B cell (primary cell): ENCODE data around the gene ITPR3. TPM values are rescaled to one million over a fixed set of nuclear protein-coding genes. Genes with fewer than 3 reads are reported as not detected.

ENCODE experiments used
- ATAC-seq: fragments of 200-7000 bp; cut with Tn5 transposase; one replicate; pipeline ENCODE4 v1.10.0; 2021; ENCODE audit warnings: low read depth, mild to moderate bottlenecking, moderate number of reproducible peaks, moderate library complexity
- CTCF ChIA-PET: fragments of 350-600 bp; sonication (Branson Sonifier 250); formaldehyde crosslinking; loops from one replicate; lab custom pipeline; 2021; ENCODE audit warnings: antibody characterized with exemption, inconsistent platforms; lab: Charles Lee
- POLR2A ChIA-PET: fragments of 350-600 bp; sonication (Branson Sonifier 250); formaldehyde crosslinking; loops from one replicate; lab custom pipeline; 2021; ENCODE audit warnings: antibody characterized with exemption; lab: Charles Lee
- DNase-seq: peaks from one replicate; pipeline ENCODE4 v3.0.0; 2013
- H2AFZ ChIP-seq: 2 replicates; pipeline ENCODE4 v1.6.1; 2012; ENCODE audit warnings: mild to moderate bottlenecking, low read depth, low read length; ENCODE audit not compliant: insufficient read depth, poor library complexity, severe bottlenecking
- H3K27ac ChIP-seq, 2 donors: 1 replicate in 1 of 2; 2 replicates in 1 of 2; pipeline ENCODE4 v1.5.1; 2012 to 2013; ENCODE audit warnings: low read length in 2 of 2, mild to moderate bottlenecking in 2 of 2, moderate library complexity in 1 of 2
- H3K27me3 ChIP-seq, 4 experiments: fragments of 200-600 bp in 1 of 4; sonication (generic) in 1 of 4; replicated peaks in 1 of 4; 1 replicate in 2 of 4; 2 replicates in 2 of 4; pipeline versions ENCODE4 v1.6.1 to v1.7.0; 2013 to 2016; ENCODE audit warnings: low read length in 3 of 4, mild to moderate bottlenecking in 2 of 4, mixed read lengths in 1 of 4, moderate library complexity in 1 of 4; ENCODE audit not compliant: insufficient read depth in 4 of 4, control insufficient read depth in 3 of 4; ENCODE audit errors: control extremely low read depth in 1 of 4
- H3K36me3 ChIP-seq, 2 experiments: replicated peaks in 1 of 2; 1 replicate in 1 of 2; 2 replicates in 1 of 2; pipeline versions ENCODE4 v1.6.1 to v1.7.1; 2013; ENCODE audit warnings: low read length in 1 of 2; ENCODE audit not compliant: insufficient read depth in 2 of 2, control insufficient read depth in 1 of 2; ENCODE audit errors: control extremely low read depth in 1 of 2, extremely low read depth in 1 of 2
- H3K4me1 ChIP-seq, 2 donors: fragments of 200-600 bp in 1 of 2; sonication (generic) in 1 of 2; 1 replicate in 1 of 2; 2 replicates in 1 of 2; pipeline versions ENCODE4 v1.5.1 to v1.6.1; 2013 to 2017; ENCODE audit warnings: low read length in 2 of 2; ENCODE audit not compliant: control insufficient read depth in 2 of 2, insufficient read depth in 2 of 2
- H3K4me2 ChIP-seq: replicated peaks from 2 replicates; pipeline ENCODE3; 2012; ENCODE audit warnings: mild to moderate bottlenecking, low read depth, low read length; ENCODE audit not compliant: poor library complexity, severe bottlenecking
- H3K4me3 ChIP-seq, 5 experiments: fragments of 200-600 bp in 1 of 5; sonication (generic) in 1 of 5; 1 replicate in 3 of 5; 2 replicates in 2 of 5; pipeline versions ENCODE4 v1.5.1 to v1.7.0; 2011 to 2016; ENCODE audit warnings: low read length in 4 of 5, mild to moderate bottlenecking in 4 of 5, low read depth in 2 of 5, control low read depth in 1 of 5, moderate library complexity in 1 of 5; ENCODE audit not compliant: insufficient read depth in 1 of 5; ENCODE audit errors: control extremely low read depth in 1 of 5, extremely low read depth in 1 of 5
- H3K79me2 ChIP-seq: fragments of 200-600 bp; sonication (generic); one replicate; pipeline ENCODE4 v1.6.0; 2016; ENCODE audit warnings: low read length; ENCODE audit not compliant: control insufficient read depth, insufficient read depth
- H3K9ac ChIP-seq: fragments of 200-600 bp; sonication (generic); 2 replicates; pipeline ENCODE4 v1.6.1; 2017; ENCODE audit warnings: mild to moderate bottlenecking, low read length, moderate library complexity
- H3K9me3 ChIP-seq, 3 donors: one replicate each; pipeline versions ENCODE4 v1.6.1 to v1.7.1; 2013; ENCODE audit warnings: low read length in 2 of 3; ENCODE audit not compliant: control insufficient read depth in 2 of 3, insufficient read depth in 1 of 3; ENCODE audit errors: control extremely low read depth in 1 of 3
- H4K20me1 ChIP-seq: 2 replicates; pipeline ENCODE4 v1.6.0; 2012; ENCODE audit warnings: mild to moderate bottlenecking, low read length; ENCODE audit not compliant: insufficient read depth, control insufficient read depth, poor library complexity, severe bottlenecking
- H3K27ac Mint-ChIP-seq: one replicate; pipeline ENCODE4 v1.8.0; 2021; ENCODE audit warnings: mixed read lengths
- H3K27me3 Mint-ChIP-seq: one replicate; pipeline ENCODE4 v1.8.0; 2021; ENCODE audit warnings: mixed read lengths
- H3K4me1 Mint-ChIP-seq: one replicate; pipeline ENCODE4 v1.8.0; 2021; ENCODE audit warnings: mixed read lengths
- H3K4me3 Mint-ChIP-seq: one replicate; pipeline ENCODE4 v1.8.0; 2021; ENCODE audit warnings: mixed read lengths
- H3K9me3 Mint-ChIP-seq: one replicate; pipeline ENCODE4 v1.8.0; 2022; ENCODE audit warnings: mixed read lengths; ENCODE audit not compliant: insufficient read depth
- CTCF ChIP-seq: fragments of 200-600 bp; IDR thresholded peaks from one replicate; pipeline ENCODE4 v1.8.0; 2022; ENCODE audit warnings: antibody characterized with exemption, mild to moderate bottlenecking
- EZH2 ChIP-seq: IDR thresholded peaks from 2 replicates; pipeline ENCODE4 v1.6.1; 2012; ENCODE audit warnings: borderline replicate concordance, low read depth, mild to moderate bottlenecking, moderate library complexity, low read length; ENCODE audit not compliant: insufficient read depth, poor library complexity, severe bottlenecking
- WGBS: methylation state at CpG from one replicate; pipeline ENCODE4 v1.1.5; 2013; ENCODE audit warnings: missing lambda C conversion rate; ENCODE audit not compliant: insufficient coverage; 5-methylcytosine and 5-hydroxymethylcytosine counted together
- intact Hi-C: fragments of 100-400 bp; cut with micrococcal nuclease; formaldehyde crosslinking; loops from one replicate; pipeline ENCODE4 v1.10.0; 2022
- polyA plus RNA-seq: library from polyadenylated mRNA; depleted of rRNA; stranded (reverse); fragments of >200 nt; gene quantifications from 2 replicates; pipeline ENCODE4 v1.2.3, GENCODE V29; 2012
- total RNA-seq, 2 donors: library from RNA; stranded (reverse); fragments of 120-200 nt in 1 of 2; gene quantifications; 1 replicate in 1 of 2; 2 replicates in 1 of 2; pipeline versions ENCODE4 v1.2.3 to v1.2.4, GENCODE V29; 2013 to 2022

Gene ITPR3
- total and polyA plus RNA-seq, 2 donors (not counting 1 experiment from before 2014, with no cell fraction given), result 61.9 to 67.6 TPM

- ChIA-PET CTCF (interaction anchor here (0.6 to 6.1 kb wide), 4 partner anchors 11 to 33 kb away, joined by 3 to 58 read pairs (median 13); partner anchors contain the start of gene IP6K3), POLR2A (interaction anchor here (0.6 kb wide), 1 partner anchor 1972 kb away, joined by 3 read pairs; no protein-coding TSS in a partner anchor)
- H3K27ac ChIP-seq, result no peak overlapping the region
- H3K36me3 ChIP-seq, result peaks cover 1 to 10% of the 10 kb centered on the region in 2 experiments
- Mint-ChIP-seq H3K27ac (no peak overlapping the region), H3K27me3 (no peaks in the 10 kb centered on the region), H3K4me3 (peak overlapping the region; percentile 53), H3K4me1 (peaks cover 31% of the 10 kb centered on the region), H3K9me3 (no peaks in the 10 kb centered on the region)
- H3K4me3 ChIP-seq, result no peak overlapping the region
- peaks cover 15% of the 10 kb centered on the region for H3K79me2 ChIP-seq
- TF ChIP-seq EZH2, result no peak
- no peak for TF ChIP-seq CTCF
- DNase-seq, result no peak
- H3K9ac ChIP-seq, result no peak overlapping the region
- peaks cover 16 to 28% of the 10 kb centered on the region in 2 donors for H3K4me1 ChIP-seq
- no peaks in the 10 kb centered on the region for H3K27me3 ChIP-seq
- peaks cover 0 to 4% (median 0%) of the 10 kb centered on the region in 3 donors for H3K9me3 ChIP-seq
- H2AFZ ChIP-seq, result no peak overlapping the region
- 40% methylated on average over 1 of the region's 3 CpGs for WGBS
- intact Hi-C loops, result no loop called here
- ATAC-seq, result no peak
- no peaks in the 10 kb centered on the region for H4K20me1 ChIP-seq
- H3K4me2 ChIP-seq, result no peak overlapping the region
These were observed 91.8 kb downstream of the ITPR3 start for GRCh38 chr6:33712914-33713313.

GRCh38 chr6:33713786-33714185 lies 92.7 kb downstream of the ITPR3 start:
- DNase-seq (no peak), ATAC-seq (no peak)
- peaks cover 0 to 4% (median 0%) of the 10 kb centered on the region in 3 donors for H3K9me3 ChIP-seq
- H3K4me1 ChIP-seq, result peaks cover 16 to 28% of the 10 kb centered on the region in 2 donors
- peaks cover 1 to 5% of the 10 kb centered on the region in 2 experiments for H3K36me3 ChIP-seq
- ChIA-PET POLR2A (no interaction called here), CTCF (interaction anchor here (0.6 to 6.1 kb wide), 4 partner anchors 12 to 32 kb away, joined by 3 to 58 read pairs (median 13); partner anchors contain the start of gene IP6K3)
- H2AFZ ChIP-seq, result no peak overlapping the region
- no peak overlapping the region for H3K27ac ChIP-seq
- H3K27me3 Mint-ChIP-seq, result peaks cover 4% of the 10 kb centered on the region
- H3K79me2 ChIP-seq, result peaks cover 15% of the 10 kb centered on the region
- 96% methylated on average over 2 of the region's 2 CpGs for WGBS
- H3K9ac ChIP-seq, result no peak overlapping the region
- intact Hi-C loops, result no loop called here
- H3K4me3 ChIP-seq, result no peak overlapping the region
- no peak overlapping the region for H3K27ac Mint-ChIP-seq
- H3K4me1 Mint-ChIP-seq, result peaks cover 33% of the 10 kb centered on the region
- TF ChIP-seq CTCF (no peak), EZH2 (no peak)
- H3K9me3 Mint-ChIP-seq, result no peaks in the 10 kb centered on the region
- H4K20me1 ChIP-seq, result no peaks in the 10 kb centered on the region
- no peak overlapping the region for H3K4me3 Mint-ChIP-seq
- no peaks in the 10 kb centered on the region for H3K27me3 ChIP-seq
- H3K4me2 ChIP-seq, result no peak overlapping the region
